ENCODE data around the gene OR2L5.

The OR2L5 gene

GRCh38 chr1:248013229-248013710 is at the start of gene OR2L5:
Gene OR2L5 (plus strand): TSS chr1:248013660. CDS start chr1:248021948, 8,288 bp downstream.
- Histone ChIP-seq H3K27me3 (no peaks in the 10 kb centered on the region), H3K36me3 (no peaks in the 10 kb centered on the region), H3K27ac (no peak within 1 kb of the TSS), H4K20me1 (no peaks in the 10 kb centered on the region), H3K9me3 (peaks cover 15% of the 10 kb centered on the region), H3K4me1 (no peaks in the 10 kb centered on the region), H3K9ac (no peak within 1 kb of the TSS), H3K4me2 (no peak within 1 kb of the TSS), H3K4me3 (no peak within 1 kb of the TSS)
- no peak for TF ChIP-seq Cebpa-rat (IDR thresholded peaks at IDR 0.05)

- no peak within 1 kb of the TSS for H3K9ac ChIP-seq
- H3K4me2 ChIP-seq = no peak within 1 kb of the TSS
- TF ChIP-seq Cebpa-rat (IDR thresholded peaks at IDR 0.05) = no peak
Measured at GRCh38 chr1:247964933-247965332, 48.5 kb upstream of the OR2L5 start, which contains the start of gene OR2AK2. Gene OR2AK2 (plus strand): TSS chr1:247965233. CDS start chr1:247965377, 144 bp downstream.

GRCh38 chr1:247966532-247967204 is 46.8 kb upstream of the OR2L5 start:
- H3K4me3 ChIP-seq = no peak overlapping the region

More at GRCh38 chr1:247964933-247965332, 48.5 kb upstream of the OR2L5 start, which contains the start of gene OR2AK2:
- H3K9me3 ChIP-seq = no peaks in the 10 kb centered on the region
- no peak within 1 kb of the TSS for H3K27ac ChIP-seq
- peaks cover 9% of the 10 kb centered on the region; the same call in 1 of the 2 replicates for H3K4me1 ChIP-seq
- no peaks in the 10 kb centered on the region for H3K27me3 ChIP-seq
- no peak within 1 kb of the TSS for H3K4me3 ChIP-seq
- H4K20me1 ChIP-seq = no peaks in the 10 kb centered on the region
- no peaks in the 10 kb centered on the region for H3K36me3 ChIP-seq

DNA sequence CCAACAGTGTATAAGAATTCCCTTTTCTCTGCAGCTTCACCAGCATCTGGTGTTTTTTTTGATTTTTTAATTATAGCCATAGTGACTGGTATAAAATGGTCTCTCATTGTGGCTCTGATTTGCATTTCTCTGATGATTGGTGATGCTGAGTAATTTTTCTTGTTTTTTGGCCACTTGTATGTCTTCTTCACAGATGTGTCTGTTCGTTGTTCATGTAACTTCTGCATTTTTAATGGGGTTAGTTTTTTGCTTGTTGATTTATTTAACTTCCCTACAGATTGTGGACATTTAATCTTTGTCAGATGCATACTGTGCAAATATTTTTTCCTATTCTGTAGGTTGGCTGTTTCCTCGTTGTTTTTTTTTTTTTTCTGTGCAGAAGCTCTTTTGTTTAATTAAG is 20.5 kb upstream of the OR2L5 start:
- no peaks in the 10 kb centered on the region for H3K4me1 ChIP-seq
- H3K27me3 ChIP-seq = no peaks in the 10 kb centered on the region
- no peak overlapping the region for H3K9ac ChIP-seq
- H3K4me2 ChIP-seq = no peak overlapping the region
- H3K36me3 ChIP-seq = no peaks in the 10 kb centered on the region
- no peak overlapping the region for H3K27ac ChIP-seq
- H3K4me3 ChIP-seq = no peak overlapping the region
- H3K9me3 ChIP-seq = no peaks in the 10 kb centered on the region
- no peak for TF ChIP-seq Cebpa-rat (IDR thresholded peaks at IDR 0.05)
- no peaks in the 10 kb centered on the region for H4K20me1 ChIP-seq

More at GRCh38 chr1:247966532-247967204, 46.8 kb upstream of the OR2L5 start:
- H3K9ac ChIP-seq = no peak overlapping the region
- peak overlapping the region; percentile 21 for H3K4me2 ChIP-seq
- no peaks in the 10 kb centered on the region for H4K20me1 ChIP-seq
- TF ChIP-seq Cebpa-rat (IDR thresholded peaks at IDR 0.05) = no peak
- no peaks in the 10 kb centered on the region for H3K9me3 ChIP-seq
- H3K27ac ChIP-seq = no peak overlapping the region
- H3K36me3 ChIP-seq = no peaks in the 10 kb centered on the region
- H3K4me1 ChIP-seq = peaks cover 9% of the 10 kb centered on the region; the same call in 1 of the 2 replicates
- no peaks in the 10 kb centered on the region for H3K27me3 ChIP-seq

- Histone ChIP-seq H3K27me3 (no peaks in the 10 kb centered on the region), H3K4me1 (no peaks in the 10 kb centered on the region), H3K4me2 (no peak overlapping the region), H3K27ac (no peak overlapping the region), H4K20me1 (no peaks in the 10 kb centered on the region), H3K36me3 (no peaks in the 10 kb centered on the region), H3K9me3 (no peaks in the 10 kb centered on the region), H3K4me3 (no peak overlapping the region), H3K9ac (no peak overlapping the region)
- no peak for TF ChIP-seq Cebpa-rat (IDR thresholded peaks at IDR 0.05)
Measured at GRCh38 chr1:247998811-247999210, 14.6 kb upstream of the OR2L5 start.

DNA sequence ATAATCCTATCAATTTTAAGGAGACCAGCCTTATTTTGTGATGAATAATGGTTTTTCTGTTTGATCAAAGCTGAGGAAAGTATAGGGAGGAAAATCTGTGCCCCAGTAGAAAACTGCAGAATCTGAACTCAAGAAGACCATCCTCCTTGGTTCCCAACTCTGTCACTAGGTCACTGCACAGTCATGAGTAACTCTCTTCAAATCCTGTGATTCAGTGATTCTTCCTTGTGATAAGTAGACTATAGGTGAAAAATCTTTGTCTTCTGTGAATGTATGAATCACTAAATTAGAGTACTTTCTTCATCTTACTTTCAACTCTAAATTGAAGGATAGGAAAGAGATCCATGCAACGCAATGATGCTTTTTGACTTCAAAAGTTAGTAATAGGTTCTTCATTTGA is 13.3 kb upstream of the OR2L5 start:
- Histone ChIP-seq H3K27ac (no peak overlapping the region), H3K4me3 (no peak overlapping the region), H3K4me2 (no peak overlapping the region), H3K9me3 (no peaks in the 10 kb centered on the region), H3K9ac (no peak overlapping the region), H3K36me3 (no peaks in the 10 kb centered on the region), H3K27me3 (no peaks in the 10 kb centered on the region), H4K20me1 (no peaks in the 10 kb centered on the region), H3K4me1 (no peaks in the 10 kb centered on the region)
- no peak for TF ChIP-seq Cebpa-rat (IDR thresholded peaks at IDR 0.05)

GRCh38 chr1:248007778-248008177 is 5.7 kb upstream of the OR2L5 start:
- no peak overlapping the region for H3K9ac ChIP-seq
- H3K9me3 ChIP-seq = peaks cover 15% of the 10 kb centered on the region
- H3K27ac ChIP-seq = no peak overlapping the region
- no peaks in the 10 kb centered on the region for H4K20me1 ChIP-seq
- H3K36me3 ChIP-seq = no peaks in the 10 kb centered on the region
- TF ChIP-seq Cebpa-rat (IDR thresholded peaks at IDR 0.05) = no peak
- no peaks in the 10 kb centered on the region for H3K4me1 ChIP-seq
- no peak overlapping the region for H3K4me2 ChIP-seq
- no peak overlapping the region for H3K4me3 ChIP-seq
- H3K27me3 ChIP-seq = no peaks in the 10 kb centered on the region

DNA sequence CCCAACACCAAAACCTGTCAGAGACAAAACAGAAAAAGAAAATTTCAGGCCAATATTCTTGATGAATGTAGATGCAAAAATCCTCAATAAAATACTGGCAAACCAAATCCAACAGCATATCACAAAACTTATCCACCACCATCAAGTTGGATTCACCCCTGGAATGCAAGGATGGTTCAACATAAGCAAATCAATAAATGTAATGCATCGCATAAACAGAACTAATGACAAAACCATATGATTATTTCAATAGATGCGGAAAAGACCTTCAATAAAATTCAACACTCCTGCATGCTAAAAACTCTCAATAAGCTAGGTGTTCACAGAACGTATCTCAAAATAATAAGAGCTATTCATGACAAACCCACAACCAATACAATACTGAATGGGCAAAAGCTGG is 3.8 kb upstream of the OR2L5 start:
- Histone ChIP-seq H3K4me1 (no peaks in the 10 kb centered on the region), H3K4me3 (no peak overlapping the region), H3K27ac (no peak overlapping the region), H3K4me2 (no peak overlapping the region), H3K36me3 (no peaks in the 10 kb centered on the region), H3K27me3 (no peaks in the 10 kb centered on the region), H4K20me1 (no peaks in the 10 kb centered on the region), H3K9me3 (peaks cover 15% of the 10 kb centered on the region), H3K9ac (no peak overlapping the region)
- TF ChIP-seq Cebpa-rat (IDR thresholded peaks at IDR 0.05) = no peak

DNA sequence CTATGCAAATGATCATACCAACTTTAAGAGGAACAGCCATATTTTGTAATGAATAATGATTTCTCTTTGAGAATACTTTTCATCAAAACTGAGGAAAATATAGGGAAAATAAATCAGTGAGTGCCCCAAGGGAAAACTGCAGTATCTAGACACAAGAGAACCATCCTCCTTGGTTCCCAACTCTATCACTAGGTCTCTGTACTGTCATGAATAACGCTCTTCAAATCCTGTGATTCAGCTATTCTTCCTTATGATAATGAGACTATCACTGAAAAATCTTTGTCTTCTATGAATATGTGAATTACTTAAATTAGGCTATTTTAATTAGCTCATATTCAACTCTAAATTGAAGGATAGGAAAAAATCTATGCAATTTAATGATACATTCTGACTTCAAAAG is 2.3 kb downstream of the OR2L5 start:
- no peak overlapping the region for H3K4me2 ChIP-seq
- no peak overlapping the region for H3K4me3 ChIP-seq
- H3K36me3 ChIP-seq = no peaks in the 10 kb centered on the region
- H3K27me3 ChIP-seq = no peaks in the 10 kb centered on the region
- TF ChIP-seq Cebpa-rat (IDR thresholded peaks at IDR 0.05) = no peak
- H4K20me1 ChIP-seq = no peaks in the 10 kb centered on the region
- no peaks in the 10 kb centered on the region for H3K4me1 ChIP-seq
- no peak overlapping the region for H3K9ac ChIP-seq
- H3K9me3 ChIP-seq = 0 out of 2 replicates have a peak, but pooled peaks cover 4% of the 10 kb centered on the region
- no peak overlapping the region for H3K27ac ChIP-seq

DNA sequence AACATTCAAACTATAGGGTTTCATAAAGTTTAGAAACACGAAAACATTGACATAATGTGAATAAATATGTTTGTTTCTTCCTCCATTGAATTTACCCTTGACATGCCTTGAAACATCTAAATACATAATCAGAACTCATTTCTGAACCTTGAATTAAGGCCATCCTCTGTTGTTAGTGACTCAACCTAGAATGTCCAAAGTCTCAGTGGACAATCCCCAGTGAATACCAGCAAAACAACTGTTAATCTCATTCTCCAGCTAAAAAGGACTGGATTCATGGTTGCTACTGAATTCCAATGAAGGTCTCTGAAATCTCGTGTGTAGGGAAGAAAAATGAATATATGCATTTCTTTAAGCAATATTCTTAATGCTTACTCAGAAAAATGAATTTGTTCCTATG is 16.3 kb downstream of the OR2L5 start, which contains the start of gene OR2L2:
Gene OR2L2 (plus strand): TSS at position 301 of the 400 bp plus-strand sequence. CDS start 8,198 bp downstream, outside the sequence.
- Histone ChIP-seq H3K36me3 (no peaks in the 10 kb centered on the region), H4K20me1 (no peaks in the 10 kb centered on the region), H3K27ac (no peak within 1 kb of the TSS), H3K4me1 (no peaks in the 10 kb centered on the region), H3K9ac (no peak within 1 kb of the TSS), H3K4me3 (no peak within 1 kb of the TSS), H3K27me3 (no peaks in the 10 kb centered on the region), H3K9me3 (peaks cover 24% of the 10 kb centered on the region), H3K4me2 (no peak within 1 kb of the TSS)
- TF ChIP-seq Cebpa-rat (IDR thresholded peaks at IDR 0.05) = no peak
